GM19397 (cell line): ENCODE results near the gene FXYD2.

Experiments used
- ATAC-seq: cut with Tn5 transposase; IDR thresholded peaks from one replicate; pipeline ENCODE4 v1.9.1; 2021; ENCODE audit warnings: mild to moderate bottlenecking, moderate library complexity; ENCODE audit not compliant: unreplicated experiment

The FXYD2 gene

GRCh38 chr11:117770061-117770460, 54.5 kb downstream of the FXYD2 start:
- ATAC-seq, result no peak
